ENCODE results near the gene ALKAL2. TPM values are rescaled to one million over a fixed set of nuclear protein-coding genes. Genes with fewer than 3 reads are reported as not detected.

Gene ALKAL2
- total RNA-seq, 1 donor from 2014 or later, result 1.1 TPM

- Histone ChIP-seq H3K36me3 (peaks cover 23% of the 10 kb centered on the region), H3K27me3 (ENCODE audit: low read depth) (peaks cover 31% of the 10 kb centered on the region), H3K4me3 (no peak overlapping the region), H3K4me1 (peaks cover 41% of the 10 kb centered on the region), H3K9me3 (replicated peaks) (no peaks in the 10 kb centered on the region), H3K27ac (replicated peaks) (no peak overlapping the region)
- no peak for DNase-seq
- TF ChIP-seq CTCF (IDR thresholded peaks at IDR 0.05; ENCODE audit: borderline replicate concordance), result no peak
- intact Hi-C loops (cut with micrococcal nuclease), result no loop called here
Measured at GRCh38 chr2:284896-285492, 2.9 kb downstream of the ALKAL2 start.

- no peaks in the 10 kb centered on the region for H3K9me3 ChIP-seq (replicated peaks)
- no peak overlapping the region for H3K4me3 ChIP-seq
- TF ChIP-seq CTCF (IDR thresholded peaks at IDR 0.05; ENCODE audit: borderline replicate concordance), result no peak
- intact Hi-C loops (cut with micrococcal nuclease), result no loop called here
- H3K27ac ChIP-seq (replicated peaks), result no peak overlapping the region
- DNase-seq, result no peak
- H3K27me3 ChIP-seq (ENCODE audit: low read depth), result peaks cover 23% of the 10 kb centered on the region
- H3K4me1 ChIP-seq, result peaks cover 41% of the 10 kb centered on the region
- H3K36me3 ChIP-seq, result peaks cover 31% of the 10 kb centered on the region
Measured at GRCh38 chr2:283996-284794, 3.7 kb downstream of the ALKAL2 start.

- Histone ChIP-seq H3K27ac (replicated peaks) (no peak overlapping the region), H3K9me3 (replicated peaks) (no peaks in the 10 kb centered on the region), H3K4me3 (no peak overlapping the region), H3K4me1 (peaks cover 28% of the 10 kb centered on the region), H3K36me3 (peaks cover 47% of the 10 kb centered on the region), H3K27me3 (ENCODE audit: low read depth) (peaks cover 9% of the 10 kb centered on the region)
- DNase-seq, result no peak
- intact Hi-C loops (cut with micrococcal nuclease), result no loop called here
- TF ChIP-seq CTCF (IDR thresholded peaks at IDR 0.05; ENCODE audit: borderline replicate concordance), result no peak
Measured at GRCh38 chr2:282371-283263, 5.3 kb downstream of the ALKAL2 start.

GRCh38 chr2:281381-281780 lies 6.5 kb downstream of the ALKAL2 start:
- H3K4me3 ChIP-seq, result no peak overlapping the region
- no peaks in the 10 kb centered on the region for H3K9me3 ChIP-seq (replicated peaks)
- H3K27ac ChIP-seq (replicated peaks), result peak overlapping the region; percentile 70
- no peak for TF ChIP-seq CTCF (IDR thresholded peaks at IDR 0.05; ENCODE audit: borderline replicate concordance)
- no peak for DNase-seq
- peaks cover 20% of the 10 kb centered on the region for H3K4me1 ChIP-seq
- intact Hi-C loops (cut with micrococcal nuclease), result no loop called here
- no peaks in the 10 kb centered on the region for H3K27me3 ChIP-seq (ENCODE audit: low read depth)
- peaks cover 59% of the 10 kb centered on the region for H3K36me3 ChIP-seq

- Histone ChIP-seq H3K36me3 (peaks cover 65% of the 10 kb centered on the region), H3K4me1 (peaks cover 20% of the 10 kb centered on the region), H3K4me3 (no peak overlapping the region), H3K27me3 (ENCODE audit: low read depth) (no peaks in the 10 kb centered on the region), H3K9me3 (replicated peaks) (no peaks in the 10 kb centered on the region), H3K27ac (replicated peaks) (peak overlapping the region; percentile 70)
- DNase-seq, result no peak
- TF ChIP-seq CTCF (IDR thresholded peaks at IDR 0.05; ENCODE audit: borderline replicate concordance), result no peak
- intact Hi-C loops (cut with micrococcal nuclease), result no loop called here
Measured at GRCh38 chr2:280650-281110, 7.2 kb downstream of the ALKAL2 start.

Data from left ventricle myocardium inferior (tissue), 1 donor.